ENCODE data around the gene MCEMP1. TPM values are rescaled to one million over a fixed set of nuclear protein-coding genes. Genes with fewer than 3 reads are reported as not detected.

The MCEMP1 gene
- total and polyA plus RNA-seq, 2 experiments from 2014 or later, result not detected

DNA sequence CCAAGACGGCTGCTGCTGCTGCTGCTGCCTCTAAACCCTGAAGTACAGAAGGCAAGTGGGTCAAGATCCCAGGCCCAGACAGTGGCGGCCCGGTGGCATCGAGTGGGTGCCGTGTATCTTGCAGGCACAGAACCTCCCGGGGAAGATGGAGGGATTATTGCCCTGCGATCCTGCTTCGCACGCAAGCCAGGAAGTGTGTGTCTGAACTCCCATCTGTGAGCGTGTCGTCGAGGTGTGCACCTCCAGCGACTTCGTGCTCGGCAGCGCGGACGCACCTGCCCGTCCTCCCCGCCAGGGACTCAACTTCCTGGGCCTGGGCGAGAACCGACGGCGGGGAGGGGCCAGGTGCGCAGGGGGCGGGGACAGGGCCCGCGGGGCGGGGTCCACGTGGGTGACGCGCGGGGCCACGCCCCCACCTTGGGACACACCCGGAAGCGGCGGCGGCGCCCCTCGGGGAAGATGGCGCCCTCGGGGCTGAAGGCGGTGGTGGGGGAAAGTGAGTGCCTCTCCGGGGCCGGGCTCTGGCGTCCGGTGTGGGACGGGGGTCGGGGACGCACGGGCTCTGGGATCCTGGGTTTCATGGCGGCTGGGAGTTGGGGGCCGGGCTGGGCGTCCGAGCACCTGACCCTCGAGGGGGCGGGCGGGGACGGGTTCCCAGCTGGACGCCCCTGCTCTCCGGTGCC, 40.1 kb upstream of the MCEMP1 start, which contains the start of gene STXBP2:
Gene STXBP2 (plus strand): TSS at position 420 of the 683 bp plus-strand sequence. CDS start 40 bp downstream, at position 460.
- Histone ChIP-seq H2AFZ (peak within 1 kb of the TSS; percentile 82), H3K79me2 (peaks cover 15% of the 10 kb centered on the region), H3K4me3 (peak within 1 kb of the TSS; percentile 75), H4K20me1 (ENCODE audit: insufficient read depth, poor library complexity, severe bottlenecking) (no peaks in the 10 kb centered on the region), H3K27ac (peak within 1 kb of the TSS; percentile 98), H3K9me2 (replicated peaks; ENCODE audit: insufficient read depth) (no peaks in the 10 kb centered on the region), H3K36me3 (replicated peaks; ENCODE audit: insufficient read depth, low read depth) (no peaks in the 10 kb centered on the region), H3K4me2 (peak within 1 kb of the TSS; percentile 80), H3K4me1 (ENCODE audit: insufficient read depth) (peaks cover 4% of the 10 kb centered on the region), H3K9me3 (ENCODE audit: low read depth) (no peaks in the 10 kb centered on the region), H3K27me3 (no peaks in the 10 kb centered on the region)
- 25% methylated on average over 26 of the region's 61 CpGs for WGBS (ENCODE audit: low lambda C conversion rate, missing lambda C conversion rate)
- TF ChIP-seq, protein P1, sequence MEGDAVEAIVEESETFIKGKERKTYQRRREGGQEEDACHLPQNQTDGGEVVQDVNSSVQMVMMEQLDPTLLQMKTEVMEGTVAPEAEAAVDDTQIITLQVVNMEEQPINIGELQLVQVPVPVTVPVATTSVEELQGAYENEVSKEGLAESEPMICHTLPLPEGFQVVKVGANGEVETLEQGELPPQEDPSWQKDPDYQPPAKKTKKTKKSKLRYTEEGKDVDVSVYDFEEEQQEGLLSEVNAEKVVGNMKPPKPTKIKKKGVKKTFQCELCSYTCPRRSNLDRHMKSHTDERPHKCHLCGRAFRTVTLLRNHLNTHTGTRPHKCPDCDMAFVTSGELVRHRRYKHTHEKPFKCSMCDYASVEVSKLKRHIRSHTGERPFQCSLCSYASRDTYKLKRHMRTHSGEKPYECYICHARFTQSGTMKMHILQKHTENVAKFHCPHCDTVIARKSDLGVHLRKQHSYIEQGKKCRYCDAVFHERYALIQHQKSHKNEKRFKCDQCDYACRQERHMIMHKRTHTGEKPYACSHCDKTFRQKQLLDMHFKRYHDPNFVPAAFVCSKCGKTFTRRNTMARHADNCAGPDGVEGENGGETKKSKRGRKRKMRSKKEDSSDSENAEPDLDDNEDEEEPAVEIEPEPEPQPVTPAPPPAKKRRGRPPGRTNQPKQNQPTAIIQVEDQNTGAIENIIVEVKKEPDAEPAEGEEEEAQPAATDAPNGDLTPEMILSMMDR (IDR thresholded peaks at IDR 0.05; ENCODE audit: poor library complexity), result no peak
- TF ChIP-seq EZH2 (IDR thresholded peaks at IDR 0.05; ENCODE audit: borderline replicate concordance), result no peak
- no peak for TF ChIP-seq EZH2phosphoT487 (IDR thresholded peaks at IDR 0.05; ENCODE audit: low read depth, severe bottlenecking, unreplicated experiment)
- peak; percentile 94 for DNase-seq (ENCODE audit: low spot score)

DNA sequence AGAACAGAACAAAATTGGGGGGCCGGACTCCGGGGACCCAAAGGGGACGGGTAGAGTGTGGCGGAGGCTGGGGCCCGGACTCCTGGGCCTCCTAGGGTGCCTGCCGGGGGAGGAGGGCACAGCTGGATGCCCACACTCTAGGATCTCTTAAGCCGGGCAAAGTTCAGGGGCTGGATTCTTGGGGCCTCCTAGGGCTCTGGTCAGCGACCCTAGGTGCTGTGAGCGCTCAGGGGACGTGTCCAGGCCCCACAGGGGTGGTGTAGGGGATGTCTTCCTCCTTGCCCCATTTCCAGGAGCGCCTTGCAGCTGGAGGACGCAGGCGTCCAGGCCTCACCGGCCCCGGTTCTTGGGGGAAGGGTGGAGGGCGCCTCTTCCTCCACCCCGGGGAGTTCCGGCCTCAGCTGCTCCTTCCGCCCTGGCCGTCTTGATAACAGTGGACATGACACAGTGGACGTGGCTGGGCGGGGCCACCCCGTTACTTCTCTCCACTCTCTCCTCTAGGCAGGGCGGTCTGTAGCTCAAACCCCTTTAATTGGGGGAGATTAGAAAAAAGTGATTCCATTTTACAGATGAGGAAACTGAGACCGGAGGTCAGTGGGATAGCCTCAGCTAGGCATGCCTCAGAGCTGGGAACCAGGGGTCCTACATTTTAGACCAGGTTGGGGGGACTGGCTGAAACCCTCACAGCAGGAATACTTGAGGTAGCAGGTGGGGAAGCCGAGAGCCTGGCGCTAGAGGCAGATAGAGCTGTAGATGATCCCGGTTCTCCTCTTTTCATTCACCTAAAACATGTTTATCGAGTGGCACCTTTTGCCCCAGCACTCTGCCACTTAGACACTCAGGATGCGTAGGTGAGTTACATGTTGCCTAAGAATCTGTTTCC, 39.3 kb upstream of the MCEMP1 start:
- Histone ChIP-seq H3K4me2 (peak overlapping the region; percentile 80), H3K9me3 (ENCODE audit: low read depth) (no peaks in the 10 kb centered on the region), H2AFZ (peak overlapping the region; percentile 78), H3K4me1 (ENCODE audit: insufficient read depth) (peaks cover 4% of the 10 kb centered on the region), H4K20me1 (ENCODE audit: insufficient read depth, poor library complexity, severe bottlenecking) (no peaks in the 10 kb centered on the region), H3K27ac (peak overlapping the region; percentile 98), H3K27me3 (no peaks in the 10 kb centered on the region), H3K4me3 (peak overlapping the region; percentile 75), H3K36me3 (replicated peaks; ENCODE audit: insufficient read depth, low read depth) (no peaks in the 10 kb centered on the region), H3K9me2 (replicated peaks; ENCODE audit: insufficient read depth) (no peaks in the 10 kb centered on the region), H3K79me2 (peaks cover 15% of the 10 kb centered on the region)
- DNase-seq (ENCODE audit: low spot score), result peak; percentile 76
- TF ChIP-seq, protein P1 (IDR thresholded peaks at IDR 0.05; ENCODE audit: poor library complexity), result no peak
- TF ChIP-seq EZH2phosphoT487 (IDR thresholded peaks at IDR 0.05; ENCODE audit: low read depth, severe bottlenecking, unreplicated experiment) (no peak), EZH2 (IDR thresholded peaks at IDR 0.05; ENCODE audit: borderline replicate concordance) (no peak)
- WGBS (ENCODE audit: low lambda C conversion rate, missing lambda C conversion rate), result 39% methylated on average over 27 of the region's 30 CpGs

DNA sequence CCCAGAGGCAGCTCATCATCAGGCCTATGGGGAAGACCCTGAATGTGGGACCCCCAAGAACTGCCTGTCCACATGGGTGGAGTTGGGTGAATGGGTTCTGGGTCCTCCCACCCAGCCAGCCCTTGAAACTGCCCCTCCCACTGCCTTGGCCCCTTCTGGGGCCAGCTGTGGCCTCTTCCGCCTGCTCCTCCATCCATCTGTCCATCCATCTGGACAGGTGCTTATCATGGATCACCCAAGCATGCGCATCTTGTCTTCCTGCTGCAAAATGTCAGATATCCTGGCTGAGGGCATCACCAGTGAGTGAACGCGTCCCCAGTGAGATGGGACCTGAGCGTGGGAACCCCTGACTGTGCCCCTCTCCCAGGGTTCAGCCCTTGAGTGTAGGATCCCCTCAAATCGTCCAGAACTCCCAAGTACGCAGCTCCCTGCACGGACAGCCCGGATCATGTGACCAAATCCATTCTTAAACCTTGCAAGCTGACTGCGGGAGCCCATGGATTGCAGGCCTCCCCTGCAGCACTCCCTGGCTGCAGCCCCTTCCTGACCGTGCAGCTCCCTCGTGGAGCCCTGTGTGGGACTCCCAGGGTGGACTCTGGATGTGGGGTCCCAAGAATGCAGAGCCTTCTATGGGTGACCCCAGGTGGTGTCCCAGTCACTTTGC, 38.0 kb upstream of the MCEMP1 start:
- Histone ChIP-seq H3K4me3 (no peak overlapping the region), H3K4me2 (no peak overlapping the region), H3K27ac (no peak overlapping the region), H3K27me3 (no peaks in the 10 kb centered on the region), H3K79me2 (peaks cover 15% of the 10 kb centered on the region), H3K36me3 (replicated peaks; ENCODE audit: insufficient read depth, low read depth) (no peaks in the 10 kb centered on the region), H3K9me2 (replicated peaks; ENCODE audit: insufficient read depth) (no peaks in the 10 kb centered on the region), H3K4me1 (ENCODE audit: insufficient read depth) (peaks cover 4% of the 10 kb centered on the region), H3K9me3 (ENCODE audit: low read depth) (no peaks in the 10 kb centered on the region), H4K20me1 (ENCODE audit: insufficient read depth, poor library complexity, severe bottlenecking) (no peaks in the 10 kb centered on the region), H2AFZ (no peak overlapping the region)
- no peak for TF ChIP-seq EZH2 (IDR thresholded peaks at IDR 0.05; ENCODE audit: borderline replicate concordance)
- TF ChIP-seq EZH2phosphoT487 (IDR thresholded peaks at IDR 0.05; ENCODE audit: low read depth, severe bottlenecking, unreplicated experiment), result no peak
- TF ChIP-seq, protein P1 (IDR thresholded peaks at IDR 0.05; ENCODE audit: poor library complexity), result no peak
- 85% methylated on average over 12 of the region's 12 CpGs for WGBS (ENCODE audit: low lambda C conversion rate, missing lambda C conversion rate)
- DNase-seq (ENCODE audit: low spot score), result no peak
